Measurements from ENCODE around the gene GSTO1.
A peak's percentile ranks its signal among the peaks of the same experiment; 100 is the strongest.

GSTO1 gene

DNA sequence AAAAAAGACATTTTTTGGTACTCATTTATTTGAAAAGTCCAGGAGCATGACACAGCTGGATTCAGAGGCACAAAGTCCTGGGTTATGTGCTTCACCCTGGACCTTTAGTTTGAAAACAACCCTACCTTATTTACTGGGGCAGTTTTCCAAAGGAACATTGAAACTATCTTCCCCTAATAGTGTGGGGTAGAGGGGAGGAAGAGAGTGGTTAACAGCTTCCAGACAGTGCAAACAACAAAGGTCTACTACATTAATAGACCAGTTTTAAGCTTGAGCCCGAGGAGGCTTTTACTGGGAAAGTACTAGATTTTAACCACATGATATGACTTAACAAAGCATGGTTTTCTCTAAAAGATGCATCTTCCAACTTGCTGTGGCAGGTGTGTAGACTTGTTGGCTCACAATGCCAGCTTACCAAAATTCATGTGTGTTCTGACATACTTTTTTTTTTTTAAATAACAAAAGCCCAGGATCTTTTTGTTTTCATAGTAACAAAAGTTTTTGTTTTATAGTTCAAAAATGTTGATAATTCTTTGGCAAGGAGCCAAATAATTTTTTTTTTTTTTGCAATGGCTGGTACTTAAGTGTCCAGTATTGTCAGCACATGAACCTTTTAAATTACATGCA is 1.8 kb downstream of the GSTO1 start (continued):
- TF ChIP-seq, protein P1, sequence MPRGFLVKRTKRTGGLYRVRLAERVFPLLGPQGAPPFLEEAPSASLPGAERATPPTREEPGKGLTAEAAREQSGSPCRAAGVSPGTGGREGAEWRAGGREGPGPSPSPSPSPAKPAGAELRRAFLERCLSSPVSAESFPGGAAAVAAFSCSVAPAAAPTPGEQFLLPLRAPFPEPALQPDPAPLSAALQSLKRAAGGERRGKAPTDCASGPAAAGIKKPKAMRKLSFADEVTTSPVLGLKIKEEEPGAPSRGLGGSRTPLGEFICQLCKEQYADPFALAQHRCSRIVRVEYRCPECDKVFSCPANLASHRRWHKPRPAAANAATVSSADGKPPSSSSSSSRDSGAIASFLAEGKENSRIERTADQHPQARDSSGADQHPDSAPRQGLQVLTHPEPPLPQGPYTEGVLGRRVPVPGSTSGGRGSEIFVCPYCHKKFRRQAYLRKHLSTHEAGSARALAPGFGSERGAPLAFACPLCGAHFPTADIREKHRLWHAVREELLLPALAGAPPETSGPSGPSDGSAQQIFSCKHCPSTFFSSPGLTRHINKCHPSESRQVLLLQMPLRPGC (tag by site-specific recombination; IDR thresholded peaks at IDR 0.05) = no peak
- TF ChIP-seq ZNF544 (tag by site-specific recombination; IDR thresholded peaks at IDR 0.05) = no peak
- no peak for TF ChIP-seq ZNF366 (tag by site-specific recombination; conservative IDR thresholded peaks at IDR 0.05)
- no peak for TF ChIP-seq KLF16 (tag by site-specific recombination; IDR thresholded peaks at IDR 0.05)
- peak; percentile 80 for TF ChIP-seq ZNF37A (tag by site-specific recombination; IDR thresholded peaks at IDR 0.05)
- no peak for TF ChIP-seq ZNF561 (tag by site-specific recombination; IDR thresholded peaks at IDR 0.05; ENCODE audit: borderline replicate concordance)
- TF ChIP-seq ZNF184 (tag by site-specific recombination; IDR thresholded peaks at IDR 0.05) = peak; percentile 89
- peak; percentile 61 for TF ChIP-seq KLF10 (tag by site-specific recombination; IDR thresholded peaks at IDR 0.05)
- TF ChIP-seq ZNF76 (tag by site-specific recombination; IDR thresholded peaks at IDR 0.05; ENCODE audit: borderline replicate concordance, low read depth) = no peak
- TF ChIP-seq, protein P2, sequence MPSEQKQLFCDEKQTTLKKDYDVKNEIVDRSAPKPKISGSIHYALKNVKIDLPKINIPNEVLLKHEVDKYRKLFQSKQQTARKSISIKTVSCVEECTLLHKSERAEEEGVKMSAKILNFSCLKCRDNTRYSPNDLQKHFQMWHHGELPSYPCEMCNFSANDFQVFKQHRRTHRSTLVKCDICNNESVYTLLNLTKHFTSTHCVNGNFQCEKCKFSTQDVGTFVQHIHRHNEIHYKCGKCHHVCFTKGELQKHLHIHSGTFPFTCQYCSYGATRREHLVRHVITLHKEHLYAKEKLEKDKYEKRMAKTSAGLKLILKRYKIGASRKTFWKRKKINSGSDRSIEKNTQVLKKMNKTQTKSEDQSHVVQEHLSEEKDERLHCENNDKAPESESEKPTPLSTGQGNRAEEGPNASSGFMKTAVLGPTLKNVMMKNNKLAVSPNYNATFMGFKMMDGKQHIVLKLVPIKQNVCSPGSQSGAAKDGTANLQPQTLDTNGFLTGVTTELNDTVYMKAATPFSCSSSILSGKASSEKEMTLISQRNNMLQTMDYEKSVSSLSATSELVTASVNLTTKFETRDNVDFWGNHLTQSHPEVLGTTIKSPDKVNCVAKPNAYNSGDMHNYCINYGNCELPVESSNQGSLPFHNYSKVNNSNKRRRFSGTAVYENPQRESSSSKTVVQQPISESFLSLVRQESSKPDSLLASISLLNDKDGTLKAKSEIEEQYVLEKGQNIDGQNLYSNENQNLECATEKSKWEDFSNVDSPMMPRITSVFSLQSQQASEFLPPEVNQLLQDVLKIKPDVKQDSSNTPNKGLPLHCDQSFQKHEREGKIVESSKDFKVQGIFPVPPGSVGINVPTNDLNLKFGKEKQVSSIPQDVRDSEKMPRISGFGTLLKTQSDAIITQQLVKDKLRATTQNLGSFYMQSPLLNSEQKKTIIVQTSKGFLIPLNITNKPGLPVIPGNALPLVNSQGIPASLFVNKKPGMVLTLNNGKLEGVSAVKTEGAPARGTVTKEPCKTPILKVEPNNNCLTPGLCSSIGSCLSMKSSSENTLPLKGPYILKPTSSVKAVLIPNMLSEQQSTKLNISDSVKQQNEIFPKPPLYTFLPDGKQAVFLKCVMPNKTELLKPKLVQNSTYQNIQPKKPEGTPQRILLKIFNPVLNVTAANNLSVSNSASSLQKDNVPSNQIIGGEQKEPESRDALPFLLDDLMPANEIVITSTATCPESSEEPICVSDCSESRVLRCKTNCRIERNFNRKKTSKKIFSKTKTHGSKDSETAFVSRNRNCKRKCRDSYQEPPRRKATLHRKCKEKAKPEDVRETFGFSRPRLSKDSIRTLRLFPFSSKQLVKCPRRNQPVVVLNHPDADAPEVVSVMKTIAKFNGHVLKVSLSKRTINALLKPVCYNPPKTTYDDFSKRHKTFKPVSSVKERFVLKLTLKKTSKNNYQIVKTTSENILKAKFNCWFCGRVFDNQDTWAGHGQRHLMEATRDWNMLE (tag by site-specific recombination; conservative IDR thresholded peaks at IDR 0.05; ENCODE audit: low read depth) = no peak
- no peak for TF ChIP-seq SP2 (tag by site-specific recombination; IDR thresholded peaks at IDR 0.05)
- TF ChIP-seq, protein P3, sequence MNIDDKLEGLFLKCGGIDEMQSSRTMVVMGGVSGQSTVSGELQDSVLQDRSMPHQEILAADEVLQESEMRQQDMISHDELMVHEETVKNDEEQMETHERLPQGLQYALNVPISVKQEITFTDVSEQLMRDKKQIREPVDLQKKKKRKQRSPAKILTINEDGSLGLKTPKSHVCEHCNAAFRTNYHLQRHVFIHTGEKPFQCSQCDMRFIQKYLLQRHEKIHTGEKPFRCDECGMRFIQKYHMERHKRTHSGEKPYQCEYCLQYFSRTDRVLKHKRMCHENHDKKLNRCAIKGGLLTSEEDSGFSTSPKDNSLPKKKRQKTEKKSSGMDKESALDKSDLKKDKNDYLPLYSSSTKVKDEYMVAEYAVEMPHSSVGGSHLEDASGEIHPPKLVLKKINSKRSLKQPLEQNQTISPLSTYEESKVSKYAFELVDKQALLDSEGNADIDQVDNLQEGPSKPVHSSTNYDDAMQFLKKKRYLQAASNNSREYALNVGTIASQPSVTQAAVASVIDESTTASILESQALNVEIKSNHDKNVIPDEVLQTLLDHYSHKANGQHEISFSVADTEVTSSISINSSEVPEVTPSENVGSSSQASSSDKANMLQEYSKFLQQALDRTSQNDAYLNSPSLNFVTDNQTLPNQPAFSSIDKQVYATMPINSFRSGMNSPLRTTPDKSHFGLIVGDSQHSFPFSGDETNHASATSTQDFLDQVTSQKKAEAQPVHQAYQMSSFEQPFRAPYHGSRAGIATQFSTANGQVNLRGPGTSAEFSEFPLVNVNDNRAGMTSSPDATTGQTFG (tag by site-specific recombination; IDR thresholded peaks at IDR 0.05; ENCODE audit: borderline replicate concordance) = no peak
- TF ChIP-seq, protein P4, sequence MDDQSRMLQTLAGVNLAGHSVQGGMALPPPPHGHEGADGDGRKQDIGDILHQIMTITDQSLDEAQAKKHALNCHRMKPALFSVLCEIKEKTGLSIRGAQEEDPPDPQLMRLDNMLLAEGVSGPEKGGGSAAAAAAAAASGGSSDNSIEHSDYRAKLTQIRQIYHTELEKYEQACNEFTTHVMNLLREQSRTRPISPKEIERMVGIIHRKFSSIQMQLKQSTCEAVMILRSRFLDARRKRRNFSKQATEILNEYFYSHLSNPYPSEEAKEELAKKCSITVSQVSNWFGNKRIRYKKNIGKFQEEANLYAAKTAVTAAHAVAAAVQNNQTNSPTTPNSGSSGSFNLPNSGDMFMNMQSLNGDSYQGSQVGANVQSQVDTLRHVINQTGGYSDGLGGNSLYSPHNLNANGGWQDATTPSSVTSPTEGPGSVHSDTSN (CRISPR knock-in tag; IDR thresholded peaks at IDR 0.05) = no peak
- no peak for TF ChIP-seq YY2 (tag by site-specific recombination; IDR thresholded peaks at IDR 0.05)
- TF ChIP-seq ZNF223 (tag by site-specific recombination; IDR thresholded peaks at IDR 0.05) = no peak
- TF ChIP-seq, protein P5, sequence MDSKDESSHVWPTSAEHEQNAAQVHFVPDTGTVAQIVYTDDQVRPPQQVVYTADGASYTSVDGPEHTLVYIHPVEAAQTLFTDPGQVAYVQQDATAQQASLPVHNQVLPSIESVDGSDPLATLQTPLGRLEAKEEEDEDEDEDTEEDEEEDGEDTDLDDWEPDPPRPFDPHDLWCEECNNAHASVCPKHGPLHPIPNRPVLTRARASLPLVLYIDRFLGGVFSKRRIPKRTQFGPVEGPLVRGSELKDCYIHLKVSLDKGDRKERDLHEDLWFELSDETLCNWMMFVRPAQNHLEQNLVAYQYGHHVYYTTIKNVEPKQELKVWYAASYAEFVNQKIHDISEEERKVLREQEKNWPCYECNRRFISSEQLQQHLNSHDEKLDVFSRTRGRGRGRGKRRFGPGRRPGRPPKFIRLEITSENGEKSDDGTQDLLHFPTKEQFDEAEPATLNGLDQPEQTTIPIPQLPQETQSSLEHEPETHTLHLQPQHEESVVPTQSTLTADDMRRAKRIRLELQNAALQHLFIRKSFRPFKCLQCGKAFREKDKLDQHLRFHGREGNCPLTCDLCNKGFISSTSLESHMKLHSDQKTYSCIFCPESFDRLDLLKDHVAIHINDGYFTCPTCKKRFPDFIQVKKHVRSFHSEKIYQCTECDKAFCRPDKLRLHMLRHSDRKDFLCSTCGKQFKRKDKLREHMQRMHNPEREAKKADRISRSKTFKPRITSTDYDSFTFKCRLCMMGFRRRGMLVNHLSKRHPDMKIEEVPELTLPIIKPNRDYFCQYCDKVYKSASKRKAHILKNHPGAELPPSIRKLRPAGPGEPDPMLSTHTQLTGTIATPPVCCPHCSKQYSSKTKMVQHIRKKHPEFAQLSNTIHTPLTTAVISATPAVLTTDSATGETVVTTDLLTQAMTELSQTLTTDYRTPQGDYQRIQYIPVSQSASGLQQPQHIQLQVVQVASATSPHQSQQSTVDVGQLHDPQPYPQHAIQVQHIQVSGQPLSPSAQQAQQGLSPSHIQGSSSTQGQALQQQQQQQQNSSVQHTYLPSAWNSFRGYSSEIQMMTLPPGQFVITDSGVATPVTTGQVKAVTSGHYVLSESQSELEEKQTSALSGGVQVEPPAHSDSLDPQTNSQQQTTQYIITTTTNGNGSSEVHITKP (tag by site-specific recombination; IDR thresholded peaks at IDR 0.05) = 0 out of 2 replicates have a peak, but pooled peaks have one; percentile 16
- TF ChIP-seq, protein P6, sequence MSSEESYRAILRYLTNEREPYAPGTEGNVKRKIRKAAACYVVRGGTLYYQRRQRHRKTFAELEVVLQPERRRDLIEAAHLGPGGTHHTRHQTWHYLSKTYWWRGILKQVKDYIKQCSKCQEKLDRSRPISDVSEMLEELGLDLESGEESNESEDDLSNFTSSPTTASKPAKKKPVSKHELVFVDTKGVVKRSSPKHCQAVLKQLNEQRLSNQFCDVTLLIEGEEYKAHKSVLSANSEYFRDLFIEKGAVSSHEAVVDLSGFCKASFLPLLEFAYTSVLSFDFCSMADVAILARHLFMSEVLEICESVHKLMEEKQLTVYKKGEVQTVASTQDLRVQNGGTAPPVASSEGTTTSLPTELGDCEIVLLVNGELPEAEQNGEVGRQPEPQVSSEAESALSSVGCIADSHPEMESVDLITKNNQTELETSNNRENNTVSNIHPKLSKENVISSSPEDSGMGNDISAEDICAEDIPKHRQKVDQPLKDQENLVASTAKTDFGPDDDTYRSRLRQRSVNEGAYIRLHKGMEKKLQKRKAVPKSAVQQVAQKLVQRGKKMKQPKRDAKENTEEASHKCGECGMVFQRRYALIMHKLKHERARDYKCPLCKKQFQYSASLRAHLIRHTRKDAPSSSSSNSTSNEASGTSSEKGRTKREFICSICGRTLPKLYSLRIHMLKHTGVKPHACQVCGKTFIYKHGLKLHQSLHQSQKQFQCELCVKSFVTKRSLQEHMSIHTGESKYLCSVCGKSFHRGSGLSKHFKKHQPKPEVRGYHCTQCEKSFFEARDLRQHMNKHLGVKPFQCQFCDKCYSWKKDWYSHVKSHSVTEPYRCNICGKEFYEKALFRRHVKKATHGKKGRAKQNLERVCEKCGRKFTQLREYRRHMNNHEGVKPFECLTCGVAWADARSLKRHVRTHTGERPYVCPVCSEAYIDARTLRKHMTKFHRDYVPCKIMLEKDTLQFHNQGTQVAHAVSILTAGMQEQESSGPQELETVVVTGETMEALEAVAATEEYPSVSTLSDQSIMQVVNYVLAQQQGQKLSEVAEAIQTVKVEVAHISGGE (tag by site-specific recombination; conservative IDR thresholded peaks at IDR 0.05; ENCODE audit: low read depth) = no peak
- TF ChIP-seq MZF1 (tag by site-specific recombination; IDR thresholded peaks at IDR 0.05; ENCODE audit: borderline replicate concordance) = no peak
- TF ChIP-seq, protein P7, sequence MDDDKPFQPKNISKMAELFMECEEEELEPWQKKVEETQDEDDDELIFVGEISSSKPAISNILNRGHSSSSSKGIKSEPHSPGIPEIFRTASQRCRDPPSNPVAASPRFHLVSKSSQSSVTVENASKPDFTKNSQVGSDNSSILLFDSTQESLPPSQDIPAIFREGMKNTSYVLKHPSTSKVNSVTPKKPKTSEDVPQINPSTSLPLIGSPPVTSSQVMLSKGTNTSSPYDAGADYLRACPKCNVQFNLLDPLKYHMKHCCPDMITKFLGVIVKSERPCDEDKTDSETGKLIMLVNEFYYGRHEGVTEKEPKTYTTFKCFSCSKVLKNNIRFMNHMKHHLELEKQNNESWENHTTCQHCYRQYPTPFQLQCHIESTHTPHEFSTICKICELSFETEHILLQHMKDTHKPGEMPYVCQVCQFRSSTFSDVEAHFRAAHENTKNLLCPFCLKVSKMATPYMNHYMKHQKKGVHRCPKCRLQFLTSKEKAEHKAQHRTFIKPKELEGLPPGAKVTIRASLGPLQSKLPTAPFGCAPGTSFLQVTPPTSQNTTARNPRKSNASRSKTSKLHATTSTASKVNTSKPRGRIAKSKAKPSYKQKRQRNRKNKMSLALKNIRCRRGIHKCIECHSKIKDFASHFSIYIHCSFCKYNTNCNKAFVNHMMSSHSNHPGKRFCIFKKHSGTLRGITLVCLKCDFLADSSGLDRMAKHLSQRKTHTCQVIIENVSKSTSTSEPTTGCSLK (tag by site-specific recombination; IDR thresholded peaks at IDR 0.05) = no peak
